HG02870 (cell line): Measurements from ENCODE around the gene IGDCC3.

Source experiments
- ATAC-seq: cut with Tn5 transposase; IDR thresholded peaks from one replicate; pipeline ENCODE4 v1.9.1; 2021; ENCODE audit warnings: mild to moderate bottlenecking, moderate library complexity; ENCODE audit not compliant: unreplicated experiment

The IGDCC3 gene

GRCh38 chr15:65377976-65378366 lies at the start of gene IGDCC3:
IGDCC3 (minus strand) TSS chr15:65378002; CDS start chr15:65377788, 214 bp downstream.
- no peak for ATAC-seq

GRCh38 chr15:65426216-65426853 lies 48.5 kb upstream of the IGDCC3 start:
- no peak for ATAC-seq

- ATAC-seq = no peak
Measured at GRCh38 chr15:65424683-65425082, 46.9 kb upstream of the IGDCC3 start.

GRCh38 chr15:65423976-65424679 lies 46.3 kb upstream of the IGDCC3 start:
- no peak for ATAC-seq

- no peak for ATAC-seq
Measured at GRCh38 chr15:65423150-65423975, 45.6 kb upstream of the IGDCC3 start.

GRCh38 chr15:65421360-65422215 lies 43.8 kb upstream of the IGDCC3 start:
- ATAC-seq = peak; percentile 64

- no peak for ATAC-seq
Measured at GRCh38 chr15:65420975-65421359, 43.2 kb upstream of the IGDCC3 start.

- no peak for ATAC-seq
Measured at GRCh38 chr15:65418596-65418995, 40.8 kb upstream of the IGDCC3 start.

- ATAC-seq = no peak
Measured at GRCh38 chr15:65416845-65417416, 39.1 kb upstream of the IGDCC3 start.

- ATAC-seq = no peak
Measured at GRCh38 chr15:65414841-65415621, 37.2 kb upstream of the IGDCC3 start.

- ATAC-seq = no peak
Measured at GRCh38 chr15:65413760-65414144, 36.0 kb upstream of the IGDCC3 start.

GRCh38 chr15:65413051-65413759 lies 35.4 kb upstream of the IGDCC3 start:
- no peak for ATAC-seq

- no peak for ATAC-seq
Measured at GRCh38 chr15:65412556-65412955, 34.8 kb upstream of the IGDCC3 start.

GRCh38 chr15:65411465-65412071 lies 33.8 kb upstream of the IGDCC3 start:
- no peak for ATAC-seq

- ATAC-seq = no peak
Measured at GRCh38 chr15:65410972-65411371, 33.2 kb upstream of the IGDCC3 start.

GRCh38 chr15:65410036-65410435 lies 32.2 kb upstream of the IGDCC3 start:
- ATAC-seq = no peak

GRCh38 chr15:65409036-65409631 lies 31.3 kb upstream of the IGDCC3 start:
- ATAC-seq = no peak

GRCh38 chr15:65408324-65409035 lies 30.7 kb upstream of the IGDCC3 start:
- no peak for ATAC-seq
